ENCODE results near the gene KIAA1671.
A peak's percentile ranks its signal among the peaks of the same experiment; 100 is the strongest.
"Not testable (repeated sequence)": the region's sequence is repeated elsewhere in the genome, so short reads cannot be mapped to it uniquely, and the experiment has no call there.

Gene KIAA1671

GRCh38 chr22:24951942-24952836 lies at the start of gene KIAA1671:
TSS of gene KIAA1671 (plus strand) at chr22:24952716. CDS start at chr22:25028000, 75,284 bp downstream.
- DNase-seq: peak; percentile 83 to 89

DNA sequence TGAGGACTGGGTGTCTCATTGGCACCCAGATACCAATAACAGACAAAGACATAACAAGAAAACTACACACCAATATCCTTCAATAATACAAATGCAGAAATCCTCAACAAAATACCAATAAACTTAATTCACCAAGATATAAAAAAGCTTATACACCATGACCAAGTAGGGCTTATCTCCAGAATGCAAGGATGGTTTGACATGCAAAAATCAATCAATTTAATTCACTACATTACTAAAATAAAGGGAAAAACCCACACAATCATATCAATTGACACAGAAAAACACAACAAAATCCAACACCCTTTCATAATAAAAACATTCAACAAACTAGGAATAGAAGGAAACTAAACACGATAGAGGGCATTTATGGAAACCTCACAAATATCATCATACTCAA lies 46.6 kb upstream of the KIAA1671 start:
- no peak for DNase-seq

GRCh38 chr22:24907101-24907500 lies 45.4 kb upstream of the KIAA1671 start:
- DNase-seq: not testable (repeated sequence)

GRCh38 chr22:24920029-24920428 lies 32.5 kb upstream of the KIAA1671 start:
- no peak for DNase-seq

GRCh38 chr22:24925586-24926427 lies 26.7 kb upstream of the KIAA1671 start:
- no peak for DNase-seq

DNA sequence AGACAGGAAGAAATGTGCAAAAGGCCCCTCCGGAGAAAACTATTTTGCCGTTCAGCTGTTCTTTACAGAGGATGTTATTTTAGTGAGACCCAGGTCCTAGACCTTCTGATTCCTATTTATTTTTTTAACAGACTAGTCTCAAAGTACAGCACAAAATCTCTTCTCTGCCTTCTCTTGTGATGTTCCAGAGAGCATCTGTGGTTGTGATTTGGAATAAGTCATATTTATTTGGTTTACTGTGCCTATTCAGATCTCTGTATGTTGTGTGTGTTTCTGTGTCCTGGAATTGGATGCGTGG lies 26.1 kb upstream of the KIAA1671 start:
- no peak for DNase-seq

GRCh38 chr22:24926849-24927579 lies 25.5 kb upstream of the KIAA1671 start:
- DNase-seq: no peak

- DNase-seq: no peak
Observed at GRCh38 chr22:24928322-24928721, 24.2 kb upstream of the KIAA1671 start.

DNA sequence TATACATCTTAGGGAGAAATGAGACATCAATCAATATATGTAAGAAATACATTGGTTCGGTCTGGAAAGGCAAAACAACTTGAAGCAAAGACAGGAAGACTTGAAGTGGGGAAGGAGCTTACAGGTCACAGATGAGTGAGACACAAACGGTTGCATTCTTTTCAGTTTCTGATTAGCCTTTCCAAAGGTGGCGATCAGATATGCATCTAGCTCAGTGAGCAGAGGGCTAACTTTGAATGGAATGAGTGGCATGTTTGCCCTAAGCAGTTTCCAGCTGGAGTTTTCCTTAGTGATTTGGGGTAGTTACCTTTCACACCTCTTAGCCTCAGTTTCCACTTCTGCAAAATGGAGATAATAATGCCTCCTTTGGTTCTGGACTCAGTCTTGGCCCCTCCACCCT lies 21.8 kb upstream of the KIAA1671 start:
- no peak for DNase-seq

DNA sequence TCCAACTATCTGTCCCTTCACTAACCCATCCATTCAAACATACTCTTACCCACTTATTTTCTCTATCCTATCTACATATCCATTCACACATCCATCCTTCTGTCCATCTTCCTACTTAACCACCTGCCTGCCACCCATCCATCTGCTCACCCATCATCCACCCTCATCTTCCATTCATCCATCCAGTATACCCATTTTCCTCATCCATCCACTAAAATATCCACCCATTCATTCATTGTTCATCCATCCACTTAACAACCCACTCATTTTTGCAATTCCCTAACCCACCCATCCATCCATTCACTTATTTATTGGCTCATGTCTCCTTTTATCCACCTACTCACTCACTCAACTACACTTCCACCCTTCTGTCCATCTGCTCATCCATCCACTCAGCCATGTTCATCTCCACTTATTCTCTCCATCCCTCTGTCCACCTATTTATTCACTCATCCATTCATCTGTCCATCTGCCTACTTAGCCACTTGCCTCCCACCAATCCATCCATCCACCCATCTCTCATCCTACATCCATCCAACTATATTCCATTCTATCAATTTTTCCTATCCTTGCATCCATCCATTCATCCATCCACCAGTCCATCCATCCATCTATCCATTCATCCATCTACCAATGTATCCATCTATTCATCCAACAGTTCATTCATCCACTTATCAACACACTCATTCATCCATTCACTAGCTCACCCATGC lies 16.6 kb upstream of the KIAA1671 start:
- DNase-seq: no peak

GRCh38 chr22:24937114-24937513 lies 15.4 kb upstream of the KIAA1671 start:
- DNase-seq: no peak

GRCh38 chr22:24938741-24939341 lies 13.7 kb upstream of the KIAA1671 start:
- peak; percentile 3 to 56 for DNase-seq

DNA sequence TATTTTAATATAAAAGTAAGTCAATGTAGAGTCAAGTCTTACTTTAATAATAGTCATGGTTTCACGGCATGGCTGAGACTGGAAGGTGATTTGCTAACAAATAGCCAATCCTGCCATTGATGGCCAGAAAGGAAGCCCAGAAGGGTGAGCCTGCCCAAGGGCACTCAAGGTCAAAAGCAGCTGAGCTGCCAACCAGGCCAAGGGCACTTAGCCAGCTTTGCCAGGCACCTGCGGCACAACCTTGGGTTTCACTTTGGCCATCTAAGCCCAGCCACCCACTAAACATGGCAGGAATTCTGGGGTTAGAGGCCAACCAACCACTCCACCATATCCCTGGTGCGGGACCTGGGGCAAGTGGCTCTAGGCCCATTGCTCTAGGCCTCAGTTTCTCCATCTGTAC lies 10.2 kb upstream of the KIAA1671 start:
- no peak for DNase-seq

DNA sequence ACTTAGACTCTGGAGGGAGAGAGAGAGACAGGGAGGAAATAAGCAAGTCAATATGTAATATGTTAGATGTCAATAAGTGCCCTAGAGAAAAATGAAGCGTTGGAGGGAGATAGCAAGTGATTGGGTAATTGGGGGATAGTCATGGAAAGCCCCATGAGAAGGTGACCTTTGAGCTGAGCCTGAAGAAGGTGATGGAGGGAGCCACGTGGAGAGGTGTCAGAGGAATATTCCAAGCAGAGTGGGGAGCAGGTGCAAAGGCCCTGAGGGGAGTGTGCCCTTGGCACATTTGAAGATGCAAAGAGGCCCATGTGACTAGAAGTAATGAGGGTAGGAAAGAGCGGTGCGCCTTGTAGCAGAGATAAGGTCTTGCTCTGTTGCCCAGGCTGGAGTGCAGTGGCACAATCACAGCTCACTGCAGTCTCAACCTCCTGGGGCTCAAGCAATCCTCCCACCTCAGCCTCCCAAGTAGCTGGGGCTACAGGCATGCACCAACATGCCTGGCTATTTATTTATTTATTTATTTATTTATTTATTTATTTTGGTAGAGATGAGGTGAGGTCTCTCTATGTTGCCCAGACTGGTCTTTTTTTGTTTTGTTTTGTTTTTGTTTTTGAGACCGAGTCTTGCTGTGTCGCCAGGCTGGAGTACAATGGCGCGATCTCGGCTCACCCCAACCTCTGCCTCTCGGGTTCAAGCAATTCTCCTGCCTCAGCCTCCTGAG lies 8.1 kb upstream of the KIAA1671 start:
- DNase-seq: no peak

DNA sequence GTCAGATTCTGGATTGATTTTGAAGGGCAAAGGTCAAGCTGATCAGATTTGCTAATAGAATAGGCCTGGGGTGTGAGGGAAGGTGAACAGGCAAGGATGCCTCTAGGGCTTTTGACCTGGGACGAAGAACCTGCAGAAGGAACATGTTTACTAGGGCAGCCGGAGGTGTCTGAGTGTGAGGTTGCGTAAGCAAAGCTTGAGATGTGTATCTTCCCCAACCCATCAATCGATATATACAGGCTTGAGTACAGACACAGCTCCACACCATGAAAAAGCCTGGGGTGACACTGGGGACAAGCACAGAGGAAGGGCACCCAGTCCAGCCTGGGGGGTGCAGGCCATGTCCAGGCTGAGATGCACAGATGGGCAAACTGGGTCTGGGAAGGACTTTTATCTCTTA lies 7.1 kb upstream of the KIAA1671 start:
- DNase-seq: no peak

- no peak for DNase-seq
Observed at GRCh38 chr22:24947383-24947782, 5.1 kb upstream of the KIAA1671 start.

GRCh38 chr22:24947881-24948280 lies 4.6 kb upstream of the KIAA1671 start:
- DNase-seq: no peak

- no peak for DNase-seq
Observed at GRCh38 chr22:24948356-24949202, 3.9 kb upstream of the KIAA1671 start.

- no peak for DNase-seq
Observed at GRCh38 chr22:24950272-24950902, 2.1 kb upstream of the KIAA1671 start.

- DNase-seq: no peak
Observed at GRCh38 chr22:24952837-24953383, 394 bp downstream of the KIAA1671 start.

All from CD4-positive, alpha-beta T cell treated with Interferon alpha-2 for 1 hour (primary cell).